ENCODE measurements around the gene PPIP5K2.

DNA sequence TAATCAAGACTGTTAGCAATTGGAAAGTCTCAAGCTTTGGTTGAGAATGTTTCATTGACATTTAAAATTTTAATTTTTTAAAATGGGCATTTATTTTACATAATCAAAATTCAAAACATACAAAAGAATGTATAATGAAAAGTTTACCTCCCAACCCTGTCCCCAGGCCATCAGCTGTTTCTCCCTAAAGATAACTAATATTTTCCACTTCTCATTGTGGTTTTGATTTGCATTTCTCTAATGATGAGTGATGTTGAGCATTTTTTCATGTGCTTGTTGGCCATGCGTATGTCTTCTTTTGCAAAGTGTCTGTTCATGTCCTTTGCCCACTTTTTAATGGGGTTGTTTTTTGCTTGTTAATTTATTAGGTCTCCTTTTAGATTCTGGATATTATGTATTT, 127.0 kb downstream of the PPIP5K2 start:
- TF ChIP-seq LEF1 (IDR thresholded peaks at IDR 0.05; ENCODE audit: borderline replicate concordance) (no peak), FOXK2 (IDR thresholded peaks at IDR 0.05) (no peak)

Data from HEK293T (cell line).